ENCODE results near the gene SERPINE2.
"Not testable (repeated sequence)": the region's sequence is repeated elsewhere in the genome, so short reads cannot be mapped to it uniquely, and the experiment has no call there.

The SERPINE2 gene

DNA sequence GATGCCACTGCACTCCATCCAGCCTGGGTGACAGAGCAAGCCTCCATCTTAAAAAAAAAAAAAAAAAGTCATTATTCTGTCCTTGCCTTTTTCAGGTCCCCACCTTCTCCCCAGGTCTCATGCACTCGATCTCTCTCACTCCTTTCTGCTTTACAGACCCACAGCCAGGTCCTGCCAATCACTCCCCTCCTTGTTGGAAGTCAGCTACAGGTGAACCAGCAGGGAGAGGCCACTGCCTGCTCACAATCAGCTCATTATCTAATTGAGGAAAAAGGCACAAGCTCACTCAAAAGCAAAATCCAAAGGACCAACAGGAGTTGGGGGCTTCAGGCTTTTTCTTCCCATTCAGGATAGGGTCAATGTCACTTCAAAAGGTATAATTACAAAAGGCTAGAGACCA is 96.0 kb downstream of the SERPINE2 start:
- H3K27me3 ChIP-seq (ENCODE audit: control insufficient read depth, insufficient read depth, low read length): no peaks in the 10 kb centered on the region
- peak overlapping the region; percentile 97 for H3K4me3 ChIP-seq (ENCODE audit: low read depth, low read length)
- no peak overlapping the region for H3K9ac ChIP-seq (ENCODE audit: low read depth, low read length)
- peak overlapping the region; percentile 32 for H3K27ac ChIP-seq (ENCODE audit: low read depth, low read length)
- H3K36me3 ChIP-seq (ENCODE audit: control insufficient read depth, insufficient read depth, low read length): no peaks in the 10 kb centered on the region
- H3K4me1 ChIP-seq (ENCODE audit: control insufficient read depth, insufficient read depth, low read length): peaks cover 40% of the 10 kb centered on the region
- H3K9me3 ChIP-seq (ENCODE audit: control insufficient read depth, insufficient read depth, low read length): no peaks in the 10 kb centered on the region

DNA sequence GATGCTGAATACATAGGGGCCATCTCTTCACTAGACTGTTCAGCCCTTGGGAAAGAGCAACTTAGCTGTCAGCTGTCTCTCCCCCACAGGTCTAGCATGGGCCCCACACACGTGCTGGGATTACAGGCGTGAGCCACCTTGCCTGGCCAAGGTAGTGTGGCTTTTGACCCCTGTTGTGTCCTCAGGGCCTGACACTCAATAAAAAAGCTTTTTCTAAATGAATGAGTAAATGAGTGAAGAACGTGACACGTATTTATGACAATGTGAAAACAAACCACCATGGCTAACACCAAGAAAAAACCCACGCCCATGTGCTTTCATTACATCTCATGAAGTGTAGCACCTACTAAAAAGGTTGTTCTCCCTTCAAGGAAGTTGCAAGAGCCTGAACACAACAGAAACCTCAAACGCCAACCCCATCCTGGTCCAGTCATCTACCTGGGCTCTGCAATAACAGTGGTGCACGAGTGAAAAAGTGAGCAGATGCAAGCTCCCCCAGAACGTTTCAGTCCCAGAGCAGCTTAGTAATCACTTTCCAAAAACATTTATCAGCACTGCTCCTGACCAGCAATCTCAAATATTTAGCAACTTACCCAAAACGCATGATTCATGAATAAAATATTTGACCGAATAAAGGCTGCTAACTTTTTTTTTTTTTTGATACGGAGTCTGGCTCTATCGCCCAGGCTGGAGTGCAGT is 97.4 kb downstream of the SERPINE2 start:
- Histone ChIP-seq H3K27ac (ENCODE audit: low read depth, low read length) (no peak overlapping the region), H3K36me3 (ENCODE audit: control insufficient read depth, insufficient read depth, low read length) (no peaks in the 10 kb centered on the region), H3K4me3 (ENCODE audit: low read depth, low read length) (no peak overlapping the region), H3K4me1 (ENCODE audit: control insufficient read depth, insufficient read depth, low read length) (peaks cover 47% of the 10 kb centered on the region), H3K27me3 (ENCODE audit: control insufficient read depth, insufficient read depth, low read length) (no peaks in the 10 kb centered on the region), H3K9ac (ENCODE audit: low read depth, low read length) (no peak overlapping the region), H3K9me3 (ENCODE audit: control insufficient read depth, insufficient read depth, low read length) (no peaks in the 10 kb centered on the region)

GRCh38 chr2:223939438-223939837 is 99.6 kb downstream of the SERPINE2 start:
- H3K4me1 ChIP-seq (ENCODE audit: control insufficient read depth, insufficient read depth, low read length): peaks cover 64% of the 10 kb centered on the region
- not testable (repeated sequence) for H3K9me3 ChIP-seq (ENCODE audit: control insufficient read depth, insufficient read depth, low read length); H3K9ac ChIP-seq (ENCODE audit: low read depth, low read length); H3K36me3 ChIP-seq (ENCODE audit: control insufficient read depth, insufficient read depth, low read length); H3K4me3 ChIP-seq (ENCODE audit: low read depth, low read length); H3K27ac ChIP-seq (ENCODE audit: low read depth, low read length); H3K27me3 ChIP-seq (ENCODE audit: control insufficient read depth, insufficient read depth, low read length)

- peak overlapping the region; percentile 76 for H3K27ac ChIP-seq (ENCODE audit: low read depth, low read length)
- peak overlapping the region; percentile 22 for H3K4me3 ChIP-seq (ENCODE audit: low read depth, low read length)
- H3K4me1 ChIP-seq (ENCODE audit: control insufficient read depth, insufficient read depth, low read length): peaks cover 57% of the 10 kb centered on the region
Observed at GRCh38 chr2:223937535-223937934, 101.6 kb downstream of the SERPINE2 start.

GRCh38 chr2:223936862-223937326 is 102.2 kb downstream of the SERPINE2 start:
- Histone ChIP-seq H3K9ac (ENCODE audit: low read depth, low read length) (peak overlapping the region; percentile 19; the same call in 1 of the 2 replicates), H3K36me3 (ENCODE audit: control insufficient read depth, insufficient read depth, low read length) (no peaks in the 10 kb centered on the region), H3K4me1 (ENCODE audit: control insufficient read depth, insufficient read depth, low read length) (peaks cover 57% of the 10 kb centered on the region), H3K27me3 (ENCODE audit: control insufficient read depth, insufficient read depth, low read length) (no peaks in the 10 kb centered on the region), H3K27ac (ENCODE audit: low read depth, low read length) (peak overlapping the region; percentile 76), H3K4me3 (ENCODE audit: low read depth, low read length) (peak overlapping the region; percentile 22; the same call in 1 of the 2 replicates), H3K9me3 (ENCODE audit: control insufficient read depth, insufficient read depth, low read length) (no peaks in the 10 kb centered on the region)

More at GRCh38 chr2:223937535-223937934, 101.6 kb downstream of the SERPINE2 start:
- H3K9ac ChIP-seq (ENCODE audit: low read depth, low read length): peak overlapping the region; percentile 19; the same call in 1 of the 2 replicates
- H3K36me3 ChIP-seq (ENCODE audit: control insufficient read depth, insufficient read depth, low read length): no peaks in the 10 kb centered on the region
- no peaks in the 10 kb centered on the region for H3K27me3 ChIP-seq (ENCODE audit: control insufficient read depth, insufficient read depth, low read length)
- H3K9me3 ChIP-seq (ENCODE audit: control insufficient read depth, insufficient read depth, low read length): no peaks in the 10 kb centered on the region

DNA sequence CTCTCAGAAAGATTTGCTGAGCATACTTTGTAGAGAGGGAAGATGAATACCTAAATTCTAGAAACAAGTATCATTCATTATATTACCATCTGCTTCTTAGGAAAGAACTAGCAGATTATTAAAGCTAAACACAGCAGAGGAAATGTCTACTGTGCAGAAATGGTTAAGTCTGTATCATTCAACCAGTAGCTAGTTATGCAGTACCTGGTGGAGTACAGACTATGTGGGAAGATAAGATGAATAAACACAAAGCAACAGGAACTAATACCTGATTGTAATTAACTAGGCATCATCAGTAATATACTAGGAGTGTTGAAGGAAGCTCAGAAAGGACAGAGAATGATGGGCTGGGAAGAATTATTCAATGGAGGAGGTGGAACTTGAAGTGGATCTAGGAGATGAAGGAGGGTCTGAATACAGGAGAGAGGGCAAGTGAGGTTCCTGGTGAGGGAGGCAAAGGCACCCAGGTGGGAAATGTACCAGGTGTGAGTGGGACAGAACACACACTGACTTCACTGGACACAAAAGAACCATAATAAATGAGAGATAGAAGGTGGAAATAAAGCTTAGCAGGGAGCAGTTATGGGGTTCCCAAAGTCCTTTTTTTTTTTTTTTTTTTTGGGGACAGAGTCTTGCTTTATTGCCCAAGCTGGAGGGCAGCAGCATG is 103.5 kb downstream of the SERPINE2 start:
- Histone ChIP-seq H3K27me3 (ENCODE audit: control insufficient read depth, insufficient read depth, low read length) (no peaks in the 10 kb centered on the region), H3K36me3 (ENCODE audit: control insufficient read depth, insufficient read depth, low read length) (no peaks in the 10 kb centered on the region), H3K9ac (ENCODE audit: low read depth, low read length) (no peak overlapping the region), H3K4me3 (ENCODE audit: low read depth, low read length) (no peak overlapping the region), H3K9me3 (ENCODE audit: control insufficient read depth, insufficient read depth, low read length) (no peaks in the 10 kb centered on the region), H3K27ac (ENCODE audit: low read depth, low read length) (no peak overlapping the region), H3K4me1 (ENCODE audit: control insufficient read depth, insufficient read depth, low read length) (peaks cover 62% of the 10 kb centered on the region)

GRCh38 chr2:223934870-223935269 is 104.2 kb downstream of the SERPINE2 start:
- Histone ChIP-seq H3K4me1 (ENCODE audit: control insufficient read depth, insufficient read depth, low read length) (peaks cover 69% of the 10 kb centered on the region), H3K9ac (ENCODE audit: low read depth, low read length) (0 out of 2 replicates have a peak overlapping the region, but pooled peaks have one; percentile 23), H3K36me3 (ENCODE audit: control insufficient read depth, insufficient read depth, low read length) (no peaks in the 10 kb centered on the region), H3K27ac (ENCODE audit: low read depth, low read length) (no peak overlapping the region), H3K4me3 (ENCODE audit: low read depth, low read length) (no peak overlapping the region), H3K9me3 (ENCODE audit: control insufficient read depth, insufficient read depth, low read length) (no peaks in the 10 kb centered on the region), H3K27me3 (ENCODE audit: control insufficient read depth, insufficient read depth, low read length) (no peaks in the 10 kb centered on the region)

- Histone ChIP-seq H3K4me3 (ENCODE audit: low read depth, low read length) (no peak overlapping the region), H3K27ac (ENCODE audit: low read depth, low read length) (no peak overlapping the region)
Observed at GRCh38 chr2:223932816-223933800, 106.0 kb downstream of the SERPINE2 start.

DNA sequence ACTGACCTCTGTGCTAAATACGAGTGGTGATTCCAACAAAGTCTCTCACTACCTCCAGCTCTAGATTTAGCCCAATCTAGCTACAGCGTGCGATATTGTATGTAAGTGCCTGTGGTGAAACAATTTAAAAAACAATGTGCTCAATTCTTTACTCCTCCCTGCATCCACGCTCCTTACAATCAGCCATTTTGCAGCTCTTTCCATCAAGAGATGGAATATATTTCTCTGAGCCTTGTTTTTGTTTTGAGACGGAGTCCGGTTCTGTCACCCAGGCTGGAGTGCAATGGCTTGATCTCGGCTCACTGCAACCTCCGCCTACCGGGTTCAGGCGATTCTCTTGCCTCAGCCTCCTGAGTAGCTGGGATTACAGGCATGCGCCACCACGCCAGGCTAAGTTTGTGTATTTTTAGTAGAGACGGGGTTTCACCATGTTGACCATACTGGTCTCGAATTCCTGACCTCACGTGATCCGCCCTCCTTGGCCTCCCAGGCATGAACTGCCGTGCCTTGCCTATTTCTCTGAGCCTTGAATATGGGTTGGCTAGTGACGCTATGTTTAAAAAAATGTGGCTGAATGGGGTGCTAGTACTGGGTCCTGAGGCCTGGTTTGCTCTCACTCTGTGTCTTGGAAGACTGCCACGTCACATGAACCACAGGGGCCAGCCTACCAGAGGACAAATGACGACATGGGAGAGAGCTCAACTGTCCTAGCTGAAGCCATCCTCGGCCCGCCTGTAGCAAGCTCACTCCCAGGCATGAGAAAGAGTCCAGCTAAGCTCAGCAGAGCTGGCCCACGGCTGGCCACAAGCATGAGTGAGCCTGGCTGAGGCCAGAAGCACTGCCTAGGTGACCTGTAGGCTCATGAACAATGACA is 108.7 kb downstream of the SERPINE2 start:
- no peak overlapping the region for H3K9ac ChIP-seq (ENCODE audit: low read depth, low read length)
- no peaks in the 10 kb centered on the region for H3K9me3 ChIP-seq (ENCODE audit: control insufficient read depth, insufficient read depth, low read length)
- peaks cover 34% of the 10 kb centered on the region for H3K4me1 ChIP-seq (ENCODE audit: control insufficient read depth, insufficient read depth, low read length)
- 0 out of 2 replicates have a peak, but pooled peaks cover under 1% of the 10 kb centered on the region for H3K36me3 ChIP-seq (ENCODE audit: control insufficient read depth, insufficient read depth, low read length)
- no peak overlapping the region for H3K4me3 ChIP-seq (ENCODE audit: low read depth, low read length)
- H3K27ac ChIP-seq (ENCODE audit: low read depth, low read length): peak overlapping the region; percentile 6
- H3K27me3 ChIP-seq (ENCODE audit: control insufficient read depth, insufficient read depth, low read length): no peaks in the 10 kb centered on the region

More at GRCh38 chr2:223932816-223933800, 106.0 kb downstream of the SERPINE2 start:
- H3K36me3 ChIP-seq (ENCODE audit: control insufficient read depth, insufficient read depth, low read length): no peaks in the 10 kb centered on the region
- no peaks in the 10 kb centered on the region for H3K9me3 ChIP-seq (ENCODE audit: control insufficient read depth, insufficient read depth, low read length)
- peaks cover 62% of the 10 kb centered on the region for H3K4me1 ChIP-seq (ENCODE audit: control insufficient read depth, insufficient read depth, low read length)
- no peaks in the 10 kb centered on the region for H3K27me3 ChIP-seq (ENCODE audit: control insufficient read depth, insufficient read depth, low read length)
- no peak overlapping the region for H3K9ac ChIP-seq (ENCODE audit: low read depth, low read length)
